SKM-1 (cell line): Measurements from ENCODE around the gene VASH2.
"Not testable (repeated sequence)": the region's sequence is repeated elsewhere in the genome, so short reads cannot be mapped to it uniquely, and the experiment has no call there.

Experiments used
- DNase-seq: peaks from one replicate; lab custom pipeline; 2025; ENCODE audit not compliant: unreplicated experiment; lab: John Stamatoyannopoulos, UW

The VASH2 gene

DNA sequence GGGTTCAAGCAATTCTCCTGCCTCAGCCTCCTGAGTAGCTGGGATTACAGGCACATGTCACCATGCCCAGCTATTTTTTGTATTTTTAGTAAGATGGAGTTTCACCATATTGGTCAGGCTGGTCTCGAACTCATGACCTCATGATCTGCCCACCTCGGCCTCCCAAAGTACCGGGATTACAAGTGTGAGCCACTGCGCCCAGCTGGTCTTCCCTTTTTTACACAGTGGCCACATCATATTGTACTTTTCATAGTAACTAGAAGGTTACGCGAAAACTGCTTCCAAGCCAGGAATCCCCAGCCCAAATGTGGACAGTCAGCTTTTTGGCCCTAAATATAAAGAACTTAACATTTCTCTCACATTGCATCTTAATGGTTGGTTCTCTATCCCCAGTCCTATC lies 4.2 kb downstream of the VASH2 start:
- no peak for DNase-seq

- no peak for DNase-seq
These were observed 4.8 kb downstream of the VASH2 start for GRCh38 chr1:212955098-212955497.

- no peak for DNase-seq
These were observed 5.8 kb downstream of the VASH2 start for GRCh38 chr1:212955961-212956620.

DNA sequence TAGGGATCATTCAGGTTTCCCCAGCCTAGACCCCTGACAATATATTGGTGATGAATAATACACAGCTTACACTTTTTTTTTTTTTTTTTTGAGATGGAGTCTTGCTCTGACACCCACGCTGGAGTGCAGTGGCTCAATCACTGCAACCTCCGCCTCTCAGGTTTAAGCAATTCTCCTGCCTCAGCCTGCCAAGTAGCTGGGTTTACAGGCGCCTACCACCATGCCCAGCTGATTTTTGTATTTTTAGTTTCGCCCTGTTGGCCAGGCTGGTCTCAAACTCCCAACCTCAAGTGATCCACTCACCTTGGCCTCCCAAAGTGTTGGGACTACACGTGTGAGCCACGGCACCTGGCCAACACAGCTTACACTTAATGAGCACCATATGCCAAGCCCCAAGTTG lies 7.2 kb downstream of the VASH2 start:
- no peak for DNase-seq

GRCh38 chr1:212958175-212958574 lies 7.8 kb downstream of the VASH2 start:
- no peak for DNase-seq

GRCh38 chr1:212959266-212960220 lies 9.2 kb downstream of the VASH2 start:
- no peak for DNase-seq

DNA sequence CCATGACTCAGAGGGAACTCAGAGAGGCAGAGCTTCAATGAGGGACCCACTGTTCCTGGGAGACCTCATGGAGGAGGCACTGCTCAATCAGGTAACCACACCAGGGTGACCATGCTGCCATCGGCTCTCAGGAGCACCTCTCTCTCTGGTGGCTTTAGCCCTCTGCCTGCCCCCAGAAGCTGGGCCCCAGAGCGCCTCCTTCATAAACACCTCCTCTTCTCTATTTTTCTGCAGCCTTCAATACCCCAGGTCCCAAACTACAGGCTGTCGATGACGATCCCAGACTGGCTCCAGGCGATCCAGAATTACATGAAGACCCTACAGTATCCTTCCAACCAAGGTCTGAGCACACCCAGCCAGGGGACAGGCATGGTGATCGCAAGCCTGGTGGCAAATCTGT lies 10.6 kb downstream of the VASH2 start:
- DNase-seq = no peak

- DNase-seq = no peak
These were observed 12.2 kb downstream of the VASH2 start for GRCh38 chr1:212962509-212962908.

GRCh38 chr1:212964102-212964501 lies 13.8 kb downstream of the VASH2 start:
- DNase-seq = no peak

GRCh38 chr1:212964993-212965392 lies 14.7 kb downstream of the VASH2 start:
- not testable (repeated sequence) for DNase-seq

- DNase-seq = no peak
These were observed 16.3 kb downstream of the VASH2 start for GRCh38 chr1:212966616-212967015.

GRCh38 chr1:212967801-212968200 lies 17.5 kb downstream of the VASH2 start:
- DNase-seq = peak; percentile 60

GRCh38 chr1:212968368-212968863 lies 18.1 kb downstream of the VASH2 start:
- no peak for DNase-seq

GRCh38 chr1:212970085-212970484 lies 19.7 kb downstream of the VASH2 start:
- DNase-seq = no peak

DNA sequence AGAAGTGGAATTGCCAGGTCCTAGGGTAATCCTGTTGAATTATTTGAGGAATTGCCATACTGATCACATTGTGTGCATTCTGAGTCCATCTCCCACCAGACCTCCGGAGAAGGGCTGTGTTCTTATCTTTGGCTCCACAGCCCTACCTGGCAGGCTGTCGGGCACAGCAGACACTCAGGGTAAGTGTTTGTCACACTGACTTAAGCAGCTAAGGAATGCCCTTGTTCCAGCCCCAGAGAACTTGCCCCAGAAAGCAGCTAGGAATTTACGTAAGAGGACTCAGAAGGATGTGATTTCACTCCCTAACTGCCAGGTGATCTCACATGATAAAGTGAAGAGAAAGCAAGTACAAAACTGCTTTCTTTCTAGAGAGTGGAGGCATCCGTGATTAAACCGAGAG lies 21.0 kb downstream of the VASH2 start:
- no peak for DNase-seq

DNA sequence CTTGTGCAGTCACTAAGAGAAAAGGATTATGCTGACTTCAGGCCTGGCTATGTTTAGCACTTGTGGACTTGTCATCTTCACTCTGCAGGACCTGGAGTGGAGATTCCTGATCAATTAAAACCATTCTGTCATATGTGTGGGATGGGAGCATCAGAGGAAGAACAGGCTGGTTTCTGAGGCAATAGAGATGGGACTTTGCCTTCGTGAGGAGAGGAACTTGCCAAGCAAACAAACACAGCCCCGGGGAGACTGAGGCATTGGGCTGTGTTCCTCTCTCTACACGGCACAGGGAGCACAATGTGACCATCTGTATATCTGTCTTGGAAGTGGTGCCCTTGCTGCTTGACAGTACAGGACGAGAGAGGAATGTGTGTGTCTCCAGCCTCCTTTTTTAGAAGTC lies 23.1 kb downstream of the VASH2 start:
- DNase-seq = no peak

- DNase-seq = no peak
These were observed 23.6 kb downstream of the VASH2 start for GRCh38 chr1:212973899-212974298.

- no peak for DNase-seq
These were observed 24.4 kb downstream of the VASH2 start for GRCh38 chr1:212974711-212975110.

DNA sequence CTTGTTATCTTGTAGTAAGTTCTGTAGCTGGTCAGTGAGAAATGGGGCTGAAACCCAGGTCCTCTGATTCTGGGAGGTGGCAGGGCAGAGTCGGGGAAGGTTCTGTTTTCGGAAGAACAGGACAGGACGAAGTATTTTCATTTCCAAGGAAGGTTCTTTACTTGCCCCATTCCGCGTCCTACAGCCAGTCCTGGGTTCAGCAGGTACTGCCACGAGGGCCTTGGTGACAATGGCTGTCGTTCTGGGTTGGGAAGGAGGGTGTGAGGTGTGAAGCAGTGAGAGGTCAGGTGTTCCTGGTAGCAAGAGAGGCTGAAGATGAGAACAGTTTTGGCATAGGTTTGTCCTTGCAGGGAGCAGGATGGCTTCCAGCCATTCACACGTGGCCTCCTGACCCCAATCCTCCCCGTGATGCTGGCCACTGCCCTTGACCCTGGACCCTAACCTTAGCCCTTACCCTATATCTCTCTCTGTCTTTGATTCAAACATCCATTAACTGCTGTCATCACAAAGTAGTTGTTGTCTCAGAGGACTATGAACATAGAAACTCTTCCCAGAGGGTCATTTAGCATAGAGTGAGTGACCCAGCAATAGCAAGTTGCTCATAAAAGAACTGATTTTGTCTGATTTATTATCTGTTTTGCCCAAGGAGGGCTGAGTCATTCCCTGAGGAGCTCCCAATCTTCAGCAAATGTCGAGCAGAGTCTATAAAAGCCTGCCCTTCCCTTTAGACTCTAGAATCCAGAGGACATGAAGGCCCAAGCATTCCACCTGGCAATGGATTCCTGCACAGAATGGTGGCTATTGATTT lies 25.0 kb downstream of the VASH2 start:
- no peak for DNase-seq

DNA sequence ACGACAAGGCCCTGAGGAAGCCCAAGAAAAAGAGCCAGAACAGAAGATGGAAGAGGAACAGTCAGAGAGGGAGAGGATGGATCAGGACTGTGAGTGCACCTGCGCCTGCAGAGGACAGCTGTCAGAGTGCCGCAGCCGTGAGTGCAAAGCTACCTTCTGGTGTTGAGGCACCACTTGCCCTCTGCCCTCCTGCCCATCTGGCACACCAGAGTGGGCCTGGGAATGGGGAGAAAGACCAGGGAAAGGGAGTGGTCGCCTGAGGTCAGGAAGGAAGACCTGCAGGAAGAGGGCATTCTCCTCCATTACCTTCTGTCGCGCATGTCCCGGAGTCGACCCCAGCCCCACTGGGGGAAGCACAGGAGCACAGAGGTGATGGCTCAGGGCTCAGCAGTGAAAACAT lies 26.2 kb downstream of the VASH2 start:
- DNase-seq = no peak
